Activated T-cell treated with anti-CD3 and anti-CD28 coated beads, Interleukin-2, amount 50 U/mL, for 48 hours (primary cell): Measurements from ENCODE around the gene SH3PXD2B.
"Not testable (repeated sequence)": the region's sequence is repeated elsewhere in the genome, so short reads cannot be mapped to it uniquely, and the experiment has no call there.

ENCODE experiments used
- DNase-seq, 2 experiments: peaks; one replicate each; pipeline ENCODE4 v3.0.0-alpha.2; 2020

SH3PXD2B gene

DNA sequence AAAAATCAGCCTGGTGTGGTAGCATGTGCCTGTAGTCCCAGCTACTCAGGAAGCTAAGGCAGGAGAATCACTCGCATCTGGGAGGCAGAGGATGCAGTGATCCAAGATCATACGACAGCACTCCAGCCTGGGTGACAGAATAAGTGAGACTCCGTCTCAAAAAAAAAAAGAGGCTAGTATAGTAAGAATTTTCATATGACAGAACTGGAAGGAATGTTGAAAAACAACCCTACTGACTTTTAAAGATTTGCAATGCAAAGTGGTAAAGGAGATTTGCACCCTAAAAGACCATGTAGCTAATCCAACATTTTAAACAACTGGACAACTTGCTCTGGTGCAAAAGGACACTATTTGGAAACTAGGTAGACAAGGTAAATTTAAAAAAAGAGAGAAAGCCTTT, 58.1 kb downstream of the SH3PXD2B start:
- DNase-seq = no peak

GRCh38 chr5:172395483-172395882, 58.8 kb downstream of the SH3PXD2B start:
- no peak for DNase-seq

DNA sequence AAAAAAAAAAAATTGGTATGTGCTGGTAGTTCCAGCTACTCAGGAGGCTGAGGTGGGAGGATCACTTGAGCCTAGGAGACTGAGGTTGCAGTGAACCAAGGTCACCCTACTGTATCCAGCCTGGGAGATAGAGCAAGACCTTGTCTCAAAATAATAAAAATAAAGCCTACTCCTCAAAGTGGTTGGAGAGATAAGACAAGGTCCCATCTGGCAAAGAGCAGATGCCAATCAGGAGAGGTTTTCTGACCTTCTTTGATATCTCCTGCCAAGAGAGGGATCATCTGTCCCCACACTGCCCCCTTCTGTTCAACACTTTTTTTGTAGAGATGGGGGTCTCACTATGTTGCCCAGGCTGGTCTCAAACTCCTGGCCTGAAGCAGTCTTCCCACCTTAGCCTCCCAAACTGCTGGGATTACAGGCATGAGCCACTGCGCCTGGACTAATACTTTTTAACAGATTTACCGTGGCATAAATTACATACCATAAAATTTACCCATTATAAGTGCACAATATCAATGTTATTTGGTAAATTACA, 64.7 kb downstream of the SH3PXD2B start:
- DNase-seq = no peak

DNA sequence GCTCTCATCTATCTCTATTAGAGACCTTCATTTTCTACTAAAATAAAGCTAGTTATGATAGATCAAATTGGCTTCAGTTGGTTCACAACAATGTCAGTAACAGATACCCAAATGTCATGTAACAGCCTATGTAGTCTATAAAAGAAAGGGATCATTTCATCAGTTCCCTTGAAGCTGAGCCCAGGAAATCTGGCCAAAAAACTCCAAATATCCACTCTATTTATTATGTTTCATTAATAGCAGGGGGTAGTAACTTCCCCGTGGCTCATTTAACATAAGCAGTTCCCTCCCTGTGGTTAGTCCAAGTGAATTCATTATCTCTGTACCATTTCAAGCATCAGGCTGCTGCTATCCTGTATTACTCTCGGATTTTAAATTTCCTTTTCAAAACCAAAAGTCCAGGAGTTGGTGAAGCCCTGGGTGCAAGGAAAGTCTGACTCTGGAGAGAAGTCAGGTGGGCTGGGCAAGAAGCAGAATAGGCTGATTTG, 66.0 kb downstream of the SH3PXD2B start:
- no peak for DNase-seq

DNA sequence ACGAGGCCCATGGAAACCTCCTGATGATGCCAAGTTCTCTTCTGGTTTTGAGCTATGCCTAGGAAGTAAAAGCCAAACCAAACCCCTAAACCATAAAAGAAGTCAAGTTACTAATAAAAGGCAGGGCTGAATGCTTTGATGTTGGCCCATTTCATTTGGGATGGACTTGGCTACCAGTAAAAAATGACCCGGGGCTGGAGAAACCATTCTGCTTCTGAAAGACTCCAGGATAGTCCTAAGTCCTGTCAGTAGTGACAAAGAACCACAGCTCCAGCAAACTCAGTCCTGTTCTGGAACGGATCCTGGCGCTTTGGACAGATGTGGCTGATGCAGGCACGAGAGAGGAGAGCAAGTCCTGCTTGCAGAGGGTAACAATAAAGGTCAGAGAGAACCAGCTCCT, 68.6 kb downstream of the SH3PXD2B start:
- DNase-seq = no peak

- no peak for DNase-seq
Observed at GRCh38 chr5:172385010-172385563, 69.2 kb downstream of the SH3PXD2B start.

DNA sequence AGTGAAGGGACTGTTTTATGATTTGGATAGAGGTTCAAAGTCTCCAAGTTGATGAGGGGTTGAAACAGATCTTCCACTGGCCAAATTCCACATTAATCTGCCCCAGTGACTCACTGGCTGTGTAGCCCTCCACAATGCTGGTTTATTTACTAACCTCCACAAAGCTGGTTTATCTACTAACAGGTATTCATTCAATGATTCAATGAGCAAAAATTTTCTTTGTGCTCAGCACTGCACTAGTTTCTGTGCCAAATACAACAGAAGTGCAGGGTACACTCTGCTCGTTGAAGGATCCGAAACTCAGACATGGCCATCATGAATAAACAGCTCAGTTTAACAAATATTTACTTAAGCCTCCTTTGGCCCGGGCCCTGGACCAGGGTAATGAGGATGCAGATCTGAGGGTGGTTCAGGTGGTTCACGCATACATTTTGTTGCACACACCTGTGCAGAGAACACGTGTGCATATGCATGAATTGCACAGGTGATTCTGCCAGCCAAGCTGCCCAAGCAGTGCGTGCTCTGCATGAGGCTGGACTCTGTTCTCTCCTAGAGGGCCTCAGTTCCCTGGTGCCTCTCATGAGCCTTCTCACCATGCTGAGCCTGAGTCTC, 71.0 kb downstream of the SH3PXD2B start:
- DNase-seq = no peak

DNA sequence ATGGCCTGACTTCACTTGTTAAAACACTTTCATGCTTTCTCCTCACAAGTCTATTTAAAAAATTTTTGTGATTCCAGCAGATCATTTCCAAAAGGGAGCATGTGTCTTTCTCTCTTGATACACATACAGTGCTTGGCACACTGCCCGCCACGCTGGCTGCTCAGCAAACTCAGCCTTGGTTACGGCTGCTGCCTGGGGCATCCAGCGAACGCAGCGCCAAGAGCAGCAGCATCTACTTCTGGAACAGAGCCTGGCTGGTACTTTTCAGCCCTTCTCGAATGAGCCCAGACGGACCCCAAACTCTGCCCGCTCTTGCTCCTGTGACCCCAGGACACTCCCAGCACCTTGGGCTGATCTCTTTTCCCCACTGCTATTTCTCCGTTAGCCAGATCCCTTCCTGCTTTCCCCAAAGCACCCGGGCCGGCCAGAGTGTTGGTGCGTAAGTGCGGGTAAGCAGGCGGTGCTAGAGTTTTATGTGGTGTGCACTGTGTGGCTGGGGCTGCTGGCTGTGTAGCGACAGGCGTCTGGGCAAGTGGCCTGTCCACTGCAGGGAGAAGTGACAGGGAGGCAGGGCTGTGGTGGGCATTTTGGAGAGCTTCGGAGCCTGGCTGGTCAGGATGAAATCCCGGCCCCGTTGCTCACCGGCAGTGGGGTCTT, 73.2 kb downstream of the SH3PXD2B start:
- no peak for DNase-seq

- no peak for DNase-seq
Observed at GRCh38 chr5:172380301-172380986, 73.9 kb downstream of the SH3PXD2B start.

GRCh38 chr5:172379481-172379880, 74.8 kb downstream of the SH3PXD2B start:
- no peak for DNase-seq

GRCh38 chr5:172377856-172378255, 76.5 kb downstream of the SH3PXD2B start:
- no peak for DNase-seq

- DNase-seq = no peak
Observed at GRCh38 chr5:172377438-172377837, 76.9 kb downstream of the SH3PXD2B start.

GRCh38 chr5:172374783-172375182, 79.5 kb downstream of the SH3PXD2B start:
- no peak for DNase-seq

DNA sequence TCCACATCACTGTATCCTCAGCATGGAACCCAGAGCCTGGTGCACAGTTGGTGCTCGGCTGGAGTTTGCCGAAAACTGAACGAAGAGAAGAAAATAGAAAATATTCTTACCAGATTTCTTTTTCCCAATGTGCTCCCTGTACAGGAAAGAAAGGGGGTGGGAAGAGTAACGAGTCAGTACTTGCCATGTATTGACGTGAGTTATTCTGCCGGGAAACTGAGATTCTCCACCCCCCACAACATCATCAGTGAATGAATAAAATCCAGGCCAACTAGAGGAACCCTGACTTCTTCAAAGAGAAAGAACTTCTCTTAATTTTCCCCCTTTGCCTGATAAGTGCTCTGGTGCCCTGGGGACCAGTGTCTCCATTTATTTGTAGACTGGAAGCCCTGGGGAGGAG, 80.6 kb downstream of the SH3PXD2B start:
- DNase-seq = no peak

GRCh38 chr5:172371684-172372083, 82.6 kb downstream of the SH3PXD2B start:
- DNase-seq = no peak

DNA sequence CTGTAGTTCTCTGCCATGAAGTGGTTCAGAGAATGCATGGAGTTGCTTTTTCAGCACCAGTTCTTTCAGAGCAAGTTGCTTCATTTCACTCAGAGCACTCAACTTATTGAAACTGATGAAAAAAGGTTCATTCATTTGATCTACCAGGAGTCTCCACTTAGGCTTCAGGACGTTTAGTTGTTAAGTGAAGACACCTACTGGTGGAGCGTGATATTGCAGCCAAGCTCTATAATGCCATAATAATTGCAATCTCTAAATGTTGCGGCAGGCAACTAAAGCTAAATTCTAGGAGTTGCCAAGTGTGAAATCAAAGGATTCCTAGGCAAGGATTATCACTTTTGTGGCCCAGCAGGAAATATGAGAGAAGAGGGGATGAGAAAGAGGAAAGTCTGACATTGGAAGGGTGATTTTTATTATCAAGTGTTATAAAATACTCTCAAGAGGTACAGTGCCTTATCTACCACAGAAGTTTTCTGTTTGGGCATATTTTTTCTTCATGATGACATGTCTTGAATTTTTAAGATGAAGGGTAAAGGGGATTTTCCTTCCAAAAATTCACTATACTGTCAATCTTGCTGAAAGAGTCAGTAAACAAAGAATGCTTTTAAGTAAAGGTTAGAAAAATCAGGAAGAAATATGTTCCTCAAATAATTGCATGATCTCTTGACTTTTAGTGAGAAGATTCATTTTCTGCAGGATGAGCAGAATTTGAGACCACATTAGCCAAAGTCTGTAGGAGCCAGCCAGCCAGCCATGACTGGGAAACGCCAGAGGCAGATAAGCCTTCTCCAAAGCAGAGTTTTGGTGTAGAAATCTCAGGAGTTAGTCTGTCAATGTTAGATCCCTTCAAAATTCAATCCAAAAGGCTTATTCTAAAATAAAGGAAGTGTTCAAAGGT, 83.4 kb downstream of the SH3PXD2B start:
- DNase-seq = peak; percentile 59 to 63

GRCh38 chr5:172370237-172370640, 84.1 kb downstream of the SH3PXD2B start:
- no peak for DNase-seq

- not testable (repeated sequence) for DNase-seq
Observed at GRCh38 chr5:172368699-172369098, 85.6 kb downstream of the SH3PXD2B start.

GRCh38 chr5:172365948-172366608, 88.2 kb downstream of the SH3PXD2B start:
- DNase-seq = no peak

DNA sequence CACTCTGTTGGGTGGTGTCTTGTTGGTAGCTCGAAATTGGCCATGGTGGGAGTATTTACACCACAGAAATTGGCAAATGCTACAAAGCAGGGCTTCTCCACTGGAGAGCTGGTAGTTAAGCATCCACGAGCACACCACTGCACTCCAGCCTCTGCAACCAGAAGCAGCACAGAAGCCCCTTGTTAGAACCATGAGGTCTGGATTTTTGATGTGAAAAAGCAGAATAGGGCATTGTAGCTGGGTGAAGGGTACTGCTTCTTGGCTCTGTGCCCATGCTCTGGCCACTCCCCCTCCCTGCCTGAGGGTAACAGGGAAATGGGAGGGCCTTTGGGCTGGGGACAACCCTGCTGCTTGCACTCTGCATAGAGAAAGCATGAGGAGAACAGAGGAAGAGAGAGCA, 89.6 kb downstream of the SH3PXD2B start:
- peak; percentile 21 to 23 for DNase-seq

DNA sequence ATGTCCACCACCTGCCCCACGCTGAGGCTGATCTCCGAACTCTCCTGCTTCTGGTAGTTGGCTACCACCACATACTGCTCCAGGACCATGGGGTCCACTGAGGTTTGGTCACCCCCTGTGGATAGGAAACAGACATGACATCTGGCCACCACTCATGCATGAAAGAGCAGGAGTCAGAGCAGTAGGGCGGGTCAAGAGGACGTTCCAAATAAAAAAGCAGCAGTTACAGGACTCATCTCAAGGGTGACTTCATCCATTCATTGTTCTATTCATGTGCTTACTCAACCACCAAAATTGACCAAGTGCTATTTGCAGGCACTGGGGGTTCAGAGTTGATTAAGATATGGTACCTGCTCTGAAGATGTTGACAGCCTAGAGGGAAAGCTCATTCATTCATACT, 91.6 kb downstream of the SH3PXD2B start:
- DNase-seq = no peak
